Cerebellar cortex (tissue), 1 donor: ENCODE data around the gene ENHO.

Experiments used
- DNase-seq: peaks from one replicate; pipeline ENCODE4 v3.0.0-alpha.2; 2015; ENCODE audit warnings: low spot score

ENHO gene

GRCh38 chr9:34524349-34524748 is 1.6 kb upstream of the ENHO start:
- no peak for DNase-seq

- DNase-seq, result peak; percentile 29
Measured at GRCh38 chr9:34522091-34522887, 501 bp downstream of the ENHO start.

GRCh38 chr9:34521406-34522045 is 1.3 kb downstream of the ENHO start:
- no peak for DNase-seq

- DNase-seq, result no peak
Measured at GRCh38 chr9:34520505-34521385, 2.0 kb downstream of the ENHO start.

GRCh38 chr9:34520096-34520495 is 2.7 kb downstream of the ENHO start:
- DNase-seq, result no peak

GRCh38 chr9:34519321-34520020 is 3.3 kb downstream of the ENHO start:
- no peak for DNase-seq

GRCh38 chr9:34518896-34519295 is 3.9 kb downstream of the ENHO start:
- DNase-seq, result no peak

GRCh38 chr9:34518110-34518616 is 4.6 kb downstream of the ENHO start:
- DNase-seq, result no peak

- DNase-seq, result no peak
Measured at GRCh38 chr9:34517185-34517584, 5.6 kb downstream of the ENHO start.

- no peak for DNase-seq
Measured at GRCh38 chr9:34515959-34516358, 6.8 kb downstream of the ENHO start.

- no peak for DNase-seq
Measured at GRCh38 chr9:34514816-34515215, 8.0 kb downstream of the ENHO start.

GRCh38 chr9:34514401-34514800 is 8.4 kb downstream of the ENHO start:
- DNase-seq, result no peak

- no peak for DNase-seq
Measured at GRCh38 chr9:34513567-34514214, 9.1 kb downstream of the ENHO start.

GRCh38 chr9:34512131-34513078 is 10.4 kb downstream of the ENHO start:
- no peak for DNase-seq

- DNase-seq, result peak; percentile 83
Measured at GRCh38 chr9:34510497-34511468, 12.0 kb downstream of the ENHO start.

GRCh38 chr9:34508951-34509350 is 13.8 kb downstream of the ENHO start:
- no peak for DNase-seq

GRCh38 chr9:34508463-34508862 is 14.3 kb downstream of the ENHO start:
- DNase-seq, result no peak

- no peak for DNase-seq
Measured at GRCh38 chr9:34507966-34508365, 14.8 kb downstream of the ENHO start.

GRCh38 chr9:34507556-34507955 is 15.2 kb downstream of the ENHO start:
- no peak for DNase-seq
